Hepatocyte (in vitro differentiated cells): Measurements from ENCODE around the gene ZFPM1. TPM values are rescaled to one million over a fixed set of nuclear protein-coding genes. Genes with fewer than 3 reads are reported as not detected.
"Not testable (repeated sequence)": the region's sequence is repeated elsewhere in the genome, so short reads cannot be mapped to it uniquely, and the experiment has no call there.

Source experiments
- DNase-seq: peaks from one replicate; pipeline ENCODE4 v3.0.0-alpha.2; 2016; ENCODE audit warnings: low spot score
- H2AFZ ChIP-seq: fragments of 200-600 bp; sonication (generic); 2 replicates; pipeline ENCODE4 v1.6.0; 2016; ENCODE audit warnings: antibody characterized with exemption, mild to moderate bottlenecking
- H3K27ac ChIP-seq: fragments of 200-600 bp; sonication (generic); 2 replicates; pipeline ENCODE4 v1.5.1; 2016; ENCODE audit warnings: mild to moderate bottlenecking
- H3K27me3 ChIP-seq: fragments of 200-600 bp; sonication (generic); 2 replicates; pipeline ENCODE4 v1.6.1; 2016
- H3K36me3 ChIP-seq: fragments of 200-600 bp; sonication (generic); replicated peaks from 2 replicates; pipeline ENCODE4 v1.5.1; 2016; ENCODE audit warnings: low read depth; ENCODE audit not compliant: insufficient read depth
- H3K4me1 ChIP-seq: fragments of 200-600 bp; sonication (generic); 2 replicates; pipeline ENCODE4 v1.5.1; 2016; ENCODE audit warnings: mild to moderate bottlenecking, moderate library complexity; ENCODE audit not compliant: insufficient read depth
- H3K4me2 ChIP-seq: fragments of 200-600 bp; sonication (generic); 2 replicates; pipeline ENCODE4 v1.6.0; 2016
- H3K4me3 ChIP-seq: fragments of 200-600 bp; sonication (generic); 2 replicates; pipeline ENCODE4 v1.5.1; 2016; ENCODE audit warnings: mild to moderate bottlenecking
- H3K79me2 ChIP-seq: fragments of 200-600 bp; sonication (generic); 2 replicates; pipeline ENCODE4 v1.6.0; 2017; ENCODE audit warnings: mild to moderate bottlenecking
- H3K9me2 ChIP-seq: fragments of 200-600 bp; sonication (generic); replicated peaks from 2 replicates; pipeline ENCODE4 v1.6.0; 2017; ENCODE audit warnings: mild to moderate bottlenecking; ENCODE audit not compliant: insufficient read depth
- H3K9me3 ChIP-seq: fragments of 200-600 bp; sonication (generic); 2 replicates; pipeline ENCODE4 v1.5.1; 2016; ENCODE audit warnings: low read depth, mild to moderate bottlenecking
- H4K20me1 ChIP-seq: fragments of 200-600 bp; sonication (generic); 2 replicates; pipeline ENCODE4 v1.6.0; 2016; ENCODE audit warnings: mild to moderate bottlenecking; ENCODE audit not compliant: insufficient read depth, poor library complexity, severe bottlenecking
- CTCF ChIP-seq: fragments of 200-600 bp; sonication (generic); IDR thresholded peaks from 2 replicates; pipeline ENCODE4 v1.5.1; 2016; ENCODE audit warnings: antibody characterized with exemption, mild to moderate bottlenecking; ENCODE audit not compliant: poor library complexity
- EZH2 ChIP-seq: fragments of 200-600 bp; sonication (generic); IDR thresholded peaks from 2 replicates; pipeline ENCODE4 v1.6.1; 2016; ENCODE audit warnings: antibody characterized with exemption, mild to moderate bottlenecking, borderline replicate concordance
- EZH2phosphoT487 ChIP-seq: fragments of 200-600 bp; sonication (generic); IDR thresholded peaks from one replicate; pipeline ENCODE4 v1.6.1; 2018; ENCODE audit warnings: antibody characterized with exemption, mild to moderate bottlenecking, low read depth, moderate library complexity; ENCODE audit not compliant: unreplicated experiment, severe bottlenecking
- WGBS: methylation state at CpG from one replicate; pipeline ENCODE4 v1.1.6; 2016; ENCODE audit warnings: low lambda C conversion rate; ENCODE audit errors: missing lambda C conversion rate; 5-methylcytosine and 5-hydroxymethylcytosine counted together
- polyA plus RNA-seq: library from polyadenylated mRNA; unstranded; fragments of >200 nt; fragmentation: Nextera tagmentation; extraction: Ambion mirVana; gene quantifications from 2 replicates; pipeline ENCODE4 v1.2.1, GENCODE V29; 2016
- total RNA-seq: library from RNA; depleted of rRNA; stranded (reverse); fragments of >200 nt; gene quantifications from 2 replicates; pipeline ENCODE4 v1.2.3, GENCODE V29; 2014

The ZFPM1 gene
- total and polyA plus RNA-seq, 2 experiments from 2014 or later = 4.1 to 11.9 TPM

GRCh38 chr16:88482630-88483391 is 29.7 kb downstream of the ZFPM1 start:
- Histone ChIP-seq H2AFZ (no peak overlapping the region), H3K27ac (no peak overlapping the region), H3K4me1 (peaks cover 27% of the 10 kb centered on the region), H3K36me3 (no peaks in the 10 kb centered on the region), H4K20me1 (peaks cover 39% of the 10 kb centered on the region), H3K4me3 (no peak overlapping the region), H3K27me3 (no peaks in the 10 kb centered on the region), H3K79me2 (peaks cover 73% of the 10 kb centered on the region), H3K9me2 (no peaks in the 10 kb centered on the region), H3K4me2 (no peak overlapping the region), H3K9me3 (no peaks in the 10 kb centered on the region)
- TF ChIP-seq EZH2phosphoT487 (no peak), EZH2 (no peak), CTCF (no peak)
- no peak for DNase-seq
- 77% methylated on average over 16 of the region's 22 CpGs for whole genome bisulfite sequencing

GRCh38 chr16:88483392-88483641 is 30.2 kb downstream of the ZFPM1 start:
- DNase-seq = no peak
- TF ChIP-seq EZH2phosphoT487 = no peak
- no peak for TF ChIP-seq CTCF
- no peak for TF ChIP-seq EZH2
- Histone ChIP-seq H3K9me2 (no peaks in the 10 kb centered on the region), H3K4me3 (no peak overlapping the region), H3K4me1 (peaks cover 25% of the 10 kb centered on the region), H3K9me3 (no peaks in the 10 kb centered on the region), H4K20me1 (peaks cover 34% of the 10 kb centered on the region), H3K27ac (no peak overlapping the region), H2AFZ (no peak overlapping the region), H3K4me2 (no peak overlapping the region), H3K36me3 (no peaks in the 10 kb centered on the region), H3K79me2 (peaks cover 67% of the 10 kb centered on the region), H3K27me3 (no peaks in the 10 kb centered on the region)
- 79% methylated on average over 6 of the region's 8 CpGs for WGBS

GRCh38 chr16:88484505-88485365 is 31.7 kb downstream of the ZFPM1 start:
- Histone ChIP-seq H3K9me3 (no peaks in the 10 kb centered on the region), H3K36me3 (no peaks in the 10 kb centered on the region), H3K4me2 (no peak overlapping the region), H3K4me3 (no peak overlapping the region), H3K27ac (no peak overlapping the region), H3K4me1 (peaks cover 26% of the 10 kb centered on the region), H3K79me2 (peaks cover 56% of the 10 kb centered on the region), H3K9me2 (no peaks in the 10 kb centered on the region), H3K27me3 (no peaks in the 10 kb centered on the region), H2AFZ (no peak overlapping the region), H4K20me1 (peaks cover 21% of the 10 kb centered on the region)
- TF ChIP-seq EZH2phosphoT487 (no peak), CTCF (no peak), EZH2 (no peak)
- no peak for DNase-seq
- 87% methylated on average over 28 of the region's 36 CpGs for whole genome bisulfite sequencing

GRCh38 chr16:88485366-88485741 is 32.3 kb downstream of the ZFPM1 start:
- H3K4me1 ChIP-seq = peaks cover 26% of the 10 kb centered on the region
- H3K27me3 ChIP-seq, H3K27ac ChIP-seq, H3K4me3 ChIP-seq, H3K9me3 ChIP-seq, H2AFZ ChIP-seq, H3K9me2 ChIP-seq, H3K4me2 ChIP-seq, DNase-seq, H3K36me3 ChIP-seq: not testable (repeated sequence)
- 94% methylated on average over 2 of the region's 8 CpGs for WGBS
- peaks cover 50% of the 10 kb centered on the region for H3K79me2 ChIP-seq
- peaks cover 15% of the 10 kb centered on the region for H4K20me1 ChIP-seq
